Hematopoietic multipotent progenitor cell treated with erythropoietin and hydrocortisone succinate and interleukin-3 and kit ligand, for 15 days (in vitro differentiated cells): ENCODE measurements around the gene SLC2A1.
A peak's percentile ranks its signal among the peaks of the same experiment; 100 is the strongest.

Source experiments
- DNase-seq: peaks from one replicate; pipeline ENCODE4 v3.0.0-alpha.2; 2015; ENCODE audit warnings: low spot score

Gene SLC2A1

GRCh38 chr1:42960566-42961311 lies 2.1 kb upstream of the SLC2A1 start:
- DNase-seq = peak; percentile 51

DNA sequence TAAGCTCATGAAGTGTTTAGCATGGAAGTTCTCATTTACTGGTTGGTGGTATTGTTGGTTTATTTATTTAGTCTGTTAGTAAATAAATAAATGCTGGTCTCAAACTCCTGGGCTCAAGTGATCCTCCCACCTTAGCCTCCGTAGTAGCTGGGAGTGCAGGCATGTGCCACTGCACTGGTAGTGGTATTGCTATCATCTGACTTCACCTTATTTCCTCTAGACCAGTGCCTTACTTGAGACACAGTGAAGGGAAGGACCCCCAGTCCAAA lies 1.4 kb upstream of the SLC2A1 start:
- peak; percentile 58 for DNase-seq

GRCh38 chr1:42957880-42958487 lies 684 bp downstream of the SLC2A1 start:
- peak; percentile 47 for DNase-seq

GRCh38 chr1:42957229-42957879 lies 1.3 kb downstream of the SLC2A1 start:
- DNase-seq = peak; percentile 55

DNA sequence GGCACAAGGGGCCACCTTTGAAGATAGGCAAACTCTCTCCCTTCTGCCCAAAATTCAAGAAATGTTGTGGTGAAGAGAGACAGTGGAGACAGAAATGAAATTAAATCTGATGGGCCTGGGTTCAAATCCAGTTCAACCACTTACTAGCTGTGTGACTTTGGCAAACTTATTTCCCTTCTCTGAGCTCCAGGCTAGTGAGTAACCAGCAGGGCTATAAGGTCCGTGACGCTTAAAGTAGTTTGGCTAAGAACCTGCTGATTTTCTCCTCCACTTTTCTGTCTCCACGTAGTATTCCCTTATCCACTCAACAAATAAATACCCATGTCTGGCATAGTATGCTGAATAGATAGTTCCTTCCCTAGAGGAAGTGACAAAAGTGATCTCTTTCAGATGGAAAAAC lies 1.9 kb downstream of the SLC2A1 start:
- DNase-seq = peak; percentile 59

- DNase-seq = peak; percentile 64
These were observed 3.2 kb downstream of the SLC2A1 start for GRCh38 chr1:42955311-42956063.

DNA sequence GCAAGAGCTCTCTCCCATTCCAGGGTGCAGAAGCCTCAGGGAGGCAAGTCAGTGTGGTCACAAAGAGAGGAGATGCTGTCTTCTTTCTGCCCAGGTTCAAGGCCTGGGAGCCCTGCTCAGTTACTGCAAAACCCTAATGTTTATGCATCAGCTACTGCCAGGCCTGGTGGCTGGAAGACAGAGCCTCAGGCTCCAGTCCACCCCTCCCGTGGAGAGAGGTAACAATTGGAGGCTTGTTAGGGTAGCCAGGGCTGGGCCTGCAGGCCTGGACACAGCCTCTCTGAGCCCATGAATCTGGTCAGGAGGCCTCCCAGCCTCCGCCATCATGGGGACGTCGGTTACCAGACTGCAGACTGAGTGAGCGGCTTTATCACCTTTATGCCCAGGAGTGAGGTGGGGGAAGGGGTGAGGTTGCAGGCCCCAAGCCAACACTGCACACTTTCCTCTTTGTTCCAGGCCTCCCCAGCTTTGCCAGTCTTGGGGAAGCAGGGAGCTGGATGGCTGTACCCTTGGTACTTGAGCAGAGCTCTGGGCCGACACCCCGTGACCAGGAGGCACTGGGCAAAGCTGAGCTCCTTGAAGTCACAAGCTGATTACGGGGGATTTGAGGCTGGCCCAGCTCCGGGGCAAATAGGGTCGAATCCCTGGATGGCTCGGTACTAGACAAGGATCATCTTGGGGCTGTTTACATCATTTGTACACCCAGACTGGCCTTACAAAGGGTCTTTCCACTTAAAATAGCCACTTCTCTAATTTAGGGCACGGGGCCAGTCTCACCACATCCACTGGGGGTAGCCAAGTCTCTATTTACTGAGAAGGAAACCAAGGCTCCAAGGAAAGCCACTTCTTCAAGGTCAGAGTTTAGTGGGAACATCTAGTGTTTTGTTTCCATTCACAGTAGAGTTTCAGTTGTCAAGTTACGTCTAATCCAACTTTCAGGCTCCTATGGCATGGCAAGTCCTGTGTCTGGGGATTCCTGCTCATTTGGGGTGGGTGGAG lies 5.2 kb downstream of the SLC2A1 start:
- DNase-seq = no peak

DNA sequence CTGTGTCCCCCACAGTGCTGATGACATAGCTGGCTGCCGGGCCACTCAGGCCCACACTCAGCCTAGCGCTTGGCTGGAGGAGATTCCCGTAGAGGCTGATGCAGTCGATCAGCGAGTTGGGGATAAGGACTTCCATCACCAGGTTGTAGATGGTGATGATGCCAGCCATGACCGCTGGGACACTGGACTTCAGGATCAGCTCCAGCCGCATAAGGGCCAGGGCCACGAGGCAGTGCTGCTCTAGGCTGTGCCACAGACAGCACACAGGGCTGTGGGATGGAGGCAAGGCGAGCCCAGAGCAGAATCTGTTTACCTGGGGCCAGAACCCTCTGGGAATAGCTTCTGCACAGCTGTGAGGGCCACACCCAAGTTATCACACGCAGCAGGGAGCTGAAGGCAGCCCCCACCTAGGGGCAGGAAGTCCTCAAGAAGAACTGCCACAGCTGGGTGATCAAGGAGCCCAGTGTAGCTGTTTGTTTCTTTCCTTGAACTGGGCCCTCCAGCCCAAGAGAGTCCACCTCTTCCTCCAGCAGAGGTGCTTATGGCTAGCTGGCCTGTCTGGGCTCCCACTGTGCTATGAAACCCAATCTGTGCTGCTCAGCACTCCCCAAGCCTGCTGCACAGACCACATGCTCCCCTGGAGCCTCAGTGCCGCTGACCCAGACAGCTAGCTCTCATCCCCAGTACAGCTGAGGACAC lies 6.2 kb downstream of the SLC2A1 start:
- peak; percentile 91 for DNase-seq

- no peak for DNase-seq
These were observed 7.1 kb downstream of the SLC2A1 start for GRCh38 chr1:42951588-42951987.

- DNase-seq = no peak
These were observed 8.6 kb downstream of the SLC2A1 start for GRCh38 chr1:42950116-42950481.

GRCh38 chr1:42949312-42950115 lies 9.2 kb downstream of the SLC2A1 start:
- peak; percentile 86 for DNase-seq

DNA sequence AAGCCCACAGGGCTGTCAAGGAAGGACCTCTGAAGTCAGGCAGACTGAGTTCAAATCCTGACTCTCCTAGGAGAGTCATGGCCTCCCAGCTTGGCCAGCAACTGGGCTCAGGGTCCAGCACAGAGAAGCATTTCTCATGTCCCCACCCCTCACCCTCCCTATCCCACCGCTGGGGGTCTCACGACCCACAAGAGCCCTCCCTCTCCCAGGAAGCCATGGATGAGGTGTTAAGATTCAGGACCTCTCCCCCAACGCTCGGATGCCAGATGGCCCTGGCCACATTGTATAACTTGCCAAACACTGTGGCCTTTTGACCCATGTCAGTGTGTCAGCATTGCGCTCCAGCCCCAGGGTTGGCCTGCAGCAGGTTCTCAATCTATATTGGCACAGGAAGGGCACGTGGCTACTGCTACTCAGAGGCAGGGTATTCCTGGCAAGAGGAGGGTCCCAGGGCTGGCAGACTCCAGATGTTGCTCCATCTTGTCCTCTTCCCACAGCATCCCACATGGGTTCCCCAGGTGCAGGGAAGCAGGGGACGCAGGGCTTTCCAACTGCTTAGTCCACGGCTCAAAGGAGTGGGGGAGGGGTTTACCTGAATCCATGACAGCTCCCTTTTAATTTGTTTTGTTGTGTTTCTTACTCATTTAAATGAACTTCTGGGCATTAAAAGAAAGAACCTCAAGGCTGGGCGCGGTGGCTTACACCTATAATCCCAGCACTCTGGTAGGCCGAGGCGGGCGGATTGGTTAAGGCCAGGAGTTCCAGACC lies 10.5 kb downstream of the SLC2A1 start:
- no peak for DNase-seq

DNA sequence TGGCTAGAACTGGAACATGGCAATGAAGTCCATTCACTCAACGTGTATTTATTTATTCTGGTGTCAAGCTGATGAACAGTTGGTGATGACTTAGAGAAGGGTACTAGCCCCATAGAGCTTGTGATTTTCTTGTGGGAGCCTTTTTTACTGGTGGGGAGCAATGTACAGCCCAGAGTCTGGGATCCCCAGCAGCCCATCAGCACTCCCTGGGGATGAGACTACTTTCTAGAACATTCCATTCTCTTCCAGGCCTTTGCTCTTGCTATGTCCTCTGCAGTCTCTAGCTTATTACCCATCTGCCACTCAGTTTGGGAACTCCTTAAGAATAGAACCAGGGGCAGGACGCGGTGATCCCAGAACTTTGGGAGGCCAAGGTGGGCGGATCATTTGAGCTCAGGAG lies 11.6 kb downstream of the SLC2A1 start:
- DNase-seq = no peak

DNA sequence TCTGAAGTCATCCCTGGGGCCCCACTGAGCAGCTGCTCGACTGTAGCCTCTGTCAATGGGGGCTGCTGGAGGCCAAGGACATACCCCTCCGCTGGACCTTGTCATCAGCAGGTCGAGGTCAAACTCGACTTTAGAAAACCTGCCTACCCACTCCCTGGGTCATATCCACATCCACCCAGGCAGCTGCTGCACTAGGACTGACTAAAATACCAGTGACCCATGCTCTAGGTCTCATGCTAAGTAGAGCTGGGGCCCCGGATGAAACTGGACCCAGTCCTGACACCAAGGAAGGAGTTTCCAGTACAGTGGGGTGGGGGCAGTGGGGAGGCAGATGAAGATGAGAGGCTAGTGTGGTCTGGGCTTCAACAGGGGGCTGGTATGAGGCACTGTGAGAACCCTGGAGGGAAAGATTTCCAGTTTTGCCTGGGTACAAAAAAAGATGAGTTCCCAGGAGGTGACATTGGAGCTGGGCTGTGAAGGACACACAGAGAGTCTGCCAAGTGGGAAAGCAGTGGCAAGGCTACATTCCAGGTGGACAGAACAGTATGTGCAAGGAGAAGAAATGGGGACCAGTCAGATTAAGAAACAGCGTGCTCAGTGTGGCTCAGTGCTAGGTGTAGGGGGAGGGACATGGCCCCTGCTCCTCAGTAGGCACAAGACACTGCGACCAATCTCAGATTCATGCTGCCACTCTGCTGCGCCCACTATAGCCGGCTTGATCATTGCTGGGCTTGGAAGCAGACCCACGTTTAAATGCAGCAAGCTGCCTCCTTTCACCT lies 12.4 kb downstream of the SLC2A1 start:
- DNase-seq = no peak

GRCh38 chr1:42945164-42945563 lies 13.5 kb downstream of the SLC2A1 start:
- peak; percentile 63 for DNase-seq

GRCh38 chr1:42944246-42944928 lies 14.3 kb downstream of the SLC2A1 start:
- peak; percentile 60 for DNase-seq

GRCh38 chr1:42943728-42944127 lies 14.9 kb downstream of the SLC2A1 start:
- DNase-seq = no peak

DNA sequence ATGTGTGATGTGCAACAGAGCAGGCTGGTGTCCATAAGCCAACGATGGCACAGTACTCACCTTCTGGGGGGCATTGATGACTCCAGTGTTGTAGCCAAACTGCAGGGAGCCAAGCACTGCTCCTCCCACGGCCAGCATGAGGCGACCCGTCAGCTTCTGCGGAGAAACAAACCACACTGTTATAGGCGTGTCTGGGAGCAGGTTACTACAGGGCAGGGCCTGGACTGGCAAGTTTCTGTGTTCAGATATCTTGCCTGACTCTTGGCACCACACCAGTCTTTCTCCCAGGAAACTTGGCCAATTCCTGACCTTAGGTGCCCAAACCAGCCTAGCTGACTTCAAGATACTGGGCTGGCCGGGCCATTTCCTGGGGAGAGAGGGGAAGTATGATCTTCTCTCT lies 15.5 kb downstream of the SLC2A1 start:
- DNase-seq = peak; percentile 76
